ENCODE data around the gene CCDC9.

DNA sequence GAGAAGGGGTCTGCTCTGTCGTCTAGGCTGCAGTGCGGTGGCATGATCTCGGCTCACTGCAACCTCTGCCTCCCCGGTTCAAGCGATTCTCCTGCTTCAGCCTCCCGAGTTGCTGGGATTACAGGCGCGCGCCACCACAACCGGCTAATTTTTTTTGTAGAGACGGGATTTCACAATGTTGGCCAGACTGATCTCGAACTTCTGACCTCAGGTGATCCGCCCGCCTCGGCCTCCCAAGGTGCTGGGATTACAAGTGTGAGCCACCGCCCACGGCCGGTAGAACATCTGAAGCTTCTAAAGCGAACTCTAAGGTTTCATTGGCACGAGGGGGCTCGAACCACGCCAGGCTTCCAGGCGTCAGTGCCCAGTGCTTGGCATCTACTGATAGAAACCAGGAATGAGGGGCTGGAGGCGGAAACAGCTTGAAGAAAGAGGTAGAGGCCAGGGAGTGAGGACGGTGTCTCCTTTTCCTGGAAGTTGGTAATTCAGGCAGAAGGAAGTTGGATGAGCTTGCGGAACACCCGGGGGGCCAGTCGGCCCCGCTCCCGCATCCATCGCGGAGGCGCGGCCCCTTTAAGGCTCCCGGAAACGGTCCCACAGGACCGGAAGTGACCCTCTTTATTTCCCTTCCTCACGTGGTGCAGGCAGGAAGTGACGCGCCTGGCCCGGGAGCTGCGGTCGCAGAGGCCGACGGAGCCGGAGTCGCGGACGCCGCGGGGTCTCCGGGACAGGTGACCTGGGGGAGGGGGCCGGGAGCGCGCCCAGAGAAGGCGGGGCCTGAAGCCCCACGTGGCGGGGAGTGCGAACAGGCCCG, at the start of gene CCDC9:
- TF ChIP-seq POLR2AphosphoS5 (IDR thresholded peaks at IDR 0.05; ENCODE audit: low read depth) (peak; percentile 56), NANOG (IDR thresholded peaks at IDR 0.05; ENCODE audit: borderline replicate concordance) (no peak), EZH2phosphoT487 (IDR thresholded peaks at IDR 0.05; ENCODE audit: unreplicated experiment) (no peak)
- TF ChIP-seq, protein P1, sequence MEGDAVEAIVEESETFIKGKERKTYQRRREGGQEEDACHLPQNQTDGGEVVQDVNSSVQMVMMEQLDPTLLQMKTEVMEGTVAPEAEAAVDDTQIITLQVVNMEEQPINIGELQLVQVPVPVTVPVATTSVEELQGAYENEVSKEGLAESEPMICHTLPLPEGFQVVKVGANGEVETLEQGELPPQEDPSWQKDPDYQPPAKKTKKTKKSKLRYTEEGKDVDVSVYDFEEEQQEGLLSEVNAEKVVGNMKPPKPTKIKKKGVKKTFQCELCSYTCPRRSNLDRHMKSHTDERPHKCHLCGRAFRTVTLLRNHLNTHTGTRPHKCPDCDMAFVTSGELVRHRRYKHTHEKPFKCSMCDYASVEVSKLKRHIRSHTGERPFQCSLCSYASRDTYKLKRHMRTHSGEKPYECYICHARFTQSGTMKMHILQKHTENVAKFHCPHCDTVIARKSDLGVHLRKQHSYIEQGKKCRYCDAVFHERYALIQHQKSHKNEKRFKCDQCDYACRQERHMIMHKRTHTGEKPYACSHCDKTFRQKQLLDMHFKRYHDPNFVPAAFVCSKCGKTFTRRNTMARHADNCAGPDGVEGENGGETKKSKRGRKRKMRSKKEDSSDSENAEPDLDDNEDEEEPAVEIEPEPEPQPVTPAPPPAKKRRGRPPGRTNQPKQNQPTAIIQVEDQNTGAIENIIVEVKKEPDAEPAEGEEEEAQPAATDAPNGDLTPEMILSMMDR (conservative IDR thresholded peaks at IDR 0.05; ENCODE audit: low read depth in 2 of 2) = no peak

Measured in GM23338 (cell line).